BJ (cell line): Measurements from ENCODE around the gene ERI3. TPM values are rescaled to one million over a fixed set of nuclear protein-coding genes. Genes with fewer than 3 reads are reported as not detected.

Source experiments
- CTCF ChIA-PET: fragments of 350-600 bp; formaldehyde crosslinking; extraction: SDS; loops from one replicate; lab custom pipeline; 2021; ENCODE audit warnings: antibody characterized with exemption, inconsistent platforms; lab: Yijun Ruan, JAX
- POLR2A ChIA-PET: fragments of 300-600 bp; sonication (Branson Sonifier 250); formaldehyde crosslinking; extraction: SDS; loops from one replicate; lab custom pipeline; 2021; ENCODE audit warnings: antibody characterized with exemption; lab: Charles Lee
- DNase-seq: peaks from one replicate; pipeline ENCODE4 v3.0.0-alpha.2; 2011; ENCODE audit warnings: low read depth
- H3K27me3 ChIP-seq: 2 replicates; pipeline ENCODE4 v1.6.0; 2011; ENCODE audit warnings: low read length; ENCODE audit not compliant: control insufficient read depth, insufficient read depth
- H3K36me3 ChIP-seq: 2 replicates; pipeline ENCODE4 v1.5.1; 2011; ENCODE audit warnings: low read length; ENCODE audit not compliant: control insufficient read depth, insufficient read depth
- H3K4me3 ChIP-seq: 2 replicates; pipeline ENCODE4 v1.5.1; 2011; ENCODE audit warnings: low read depth, mild to moderate bottlenecking, control low read depth, low read length
- CTCF ChIP-seq: IDR thresholded peaks from 2 replicates; pipeline ENCODE4 v1.5.1; 2011; ENCODE audit warnings: low read depth, mild to moderate bottlenecking, control low read depth, inconsistent platforms, low read length, moderate library complexity; ENCODE audit not compliant: insufficient read depth
- polyA plus RNA-seq: library from polyadenylated mRNA; depleted of rRNA; stranded (reverse); fragments of >200 nt; gene quantifications from 2 replicates; pipeline ENCODE4 v1.2.3, GENCODE V29; 2011

Gene ERI3
- polyA plus RNA-seq, 1 experiment, result 75.4 TPM

DNA sequence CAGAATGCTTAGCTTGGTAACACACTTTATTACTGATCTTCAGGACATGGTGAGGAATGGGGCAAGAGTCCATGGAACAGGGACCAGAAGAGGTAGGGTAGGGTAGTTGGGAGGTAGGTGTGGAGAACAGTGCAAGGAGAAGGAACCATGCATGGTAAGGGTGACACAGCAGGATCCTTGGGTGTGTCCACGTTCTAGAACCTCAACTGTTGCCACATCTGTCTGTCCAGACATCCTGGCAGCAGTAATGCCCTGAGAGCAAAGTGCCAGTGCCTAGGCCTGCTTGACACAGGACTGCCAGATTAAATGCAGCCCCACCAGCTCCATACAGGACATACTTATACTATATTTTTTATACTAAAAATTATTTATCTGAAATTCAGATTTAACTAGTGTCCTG is 127.8 kb downstream of the ERI3 start:
- no peak for TF ChIP-seq CTCF
- Histone ChIP-seq H3K4me3 (no peak overlapping the region), H3K36me3 (peaks cover 3% of the 10 kb centered on the region; the same call in 1 of the 2 replicates), H3K27me3 (no peaks in the 10 kb centered on the region)
- CTCF ChIA-PET, result interaction anchor here (5.6 to 7.3 kb wide), 2 partner anchors 10 kb away, joined by 46 to 57 read pairs; no protein-coding TSS in a partner anchor
- POLR2A ChIA-PET, result no interaction called here
- DNase-seq, result no peak

DNA sequence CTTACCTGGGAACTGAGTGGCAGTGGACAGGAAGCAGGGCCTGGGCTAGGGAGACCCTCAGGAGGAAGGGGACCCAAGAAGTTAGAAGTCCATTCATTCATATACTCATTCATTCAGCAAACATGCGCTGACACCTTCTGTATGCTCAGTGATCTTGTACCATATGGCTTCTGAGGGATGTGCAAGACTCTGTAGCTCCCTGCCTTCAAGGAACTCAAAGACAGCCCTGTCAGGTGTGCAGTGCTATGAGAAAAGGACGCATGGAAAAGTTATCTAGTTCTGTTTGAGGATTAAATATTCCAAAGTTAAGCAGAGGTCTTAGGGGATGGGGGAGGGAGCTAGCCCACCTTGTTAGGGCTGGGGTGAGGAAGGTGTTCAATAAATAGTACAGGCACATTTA is 129.3 kb downstream of the ERI3 start:
- CTCF ChIA-PET, result interaction anchor here (1.0 to 7.3 kb wide), 5 partner anchors 9 to 384 kb away, joined by 3 to 57 read pairs (median 5); no protein-coding TSS in a partner anchor
- H3K36me3 ChIP-seq, result peaks cover 9% of the 10 kb centered on the region
- DNase-seq, result no peak
- TF ChIP-seq CTCF, result no peak
- no peaks in the 10 kb centered on the region for H3K27me3 ChIP-seq
- no peak overlapping the region for H3K4me3 ChIP-seq
- POLR2A ChIA-PET, result no interaction called here

GRCh38 chr1:44223187-44223610 is 131.9 kb downstream of the ERI3 start:
- no peak for DNase-seq
- POLR2A ChIA-PET, result no interaction called here
- H3K36me3 ChIP-seq, result peaks cover 25% of the 10 kb centered on the region

GRCh38 chr1:44222397-44223186 is 132.5 kb downstream of the ERI3 start:
- CTCF ChIA-PET, result interaction anchor here (0.8 to 7.8 kb wide), 5 partner anchors 8 to 372 kb away, joined by 3 to 85 read pairs (median 4); partner anchors contain the start of gene DMAP1
- POLR2A ChIA-PET, result no interaction called here
- DNase-seq, result no peak
- H3K36me3 ChIP-seq, result peaks cover 30% of the 10 kb centered on the region
- no peak for TF ChIP-seq CTCF
- H3K27me3 ChIP-seq, result no peaks in the 10 kb centered on the region
- H3K4me3 ChIP-seq, result no peak overlapping the region

More at GRCh38 chr1:44223187-44223610, 131.9 kb downstream of the ERI3 start:
- CTCF ChIA-PET, result interaction anchor here (0.8 to 7.3 kb wide), 4 partner anchors 9 to 372 kb away, joined by 3 to 57 read pairs (median 4); partner anchors contain the start of gene DMAP1
- TF ChIP-seq CTCF, result no peak
- no peak overlapping the region for H3K4me3 ChIP-seq
- no peaks in the 10 kb centered on the region for H3K27me3 ChIP-seq

GRCh38 chr1:44221769-44222168 is 133.3 kb downstream of the ERI3 start:
- ChIA-PET POLR2A (no interaction called here), CTCF (interaction anchor here (1.1 to 8.6 kb wide), 3 partner anchors 9 to 75 kb away, joined by 4 to 88 read pairs (median 85); partner anchors contain the start of gene DMAP1)
- TF ChIP-seq CTCF, result no peak
- Histone ChIP-seq H3K36me3 (peaks cover 30% of the 10 kb centered on the region), H3K27me3 (no peaks in the 10 kb centered on the region), H3K4me3 (no peak overlapping the region)
- DNase-seq, result no peak
